ENCODE data around the gene GNG14. TPM values are rescaled to one million over a fixed set of nuclear protein-coding genes. Genes with fewer than 3 reads are reported as not detected.

Gene GNG14
- total and polyA plus RNA-seq, 2 of the 4 experiments (the other 2 are of a cell fraction): not detected

- peak overlapping the region; percentile 75 for H4K91ac ChIP-seq (ENCODE audit: insufficient read depth, low read depth, low read length)
- H2AK9ac ChIP-seq (replicated peaks; ENCODE audit: low read depth, low read length, poor library complexity): peak overlapping the region; percentile 99
- dilution Hi-C loops (cut with HindIII; ENCODE audit: low sequenced_read_pairs, unreplicated experiment) (no loop called here), intact Hi-C loops (cut with micrococcal nuclease) (loop anchor here (1.0 kb wide), 2 partner anchors 12 to 74 kb away; partner anchors contain the start of gene TRIR), in situ Hi-C loops (cut with MboI; ENCODE audit: low sequenced_read_pairs) (no loop called here)
- H3K4me2 ChIP-seq (ENCODE audit: low read depth, low read length): peak overlapping the region; percentile 88
- ChIA-PET CTCF (interaction anchor here (0.6 to 2.2 kb wide), 4 partner anchors 10 to 1078 kb away, joined by 3 to 8 read pairs (median 5); partner anchors contain the start of gene TRIR), POLR2A (ENCODE audit: unreplicated experiment) (interaction anchor here (0.5 to 0.8 kb wide), 3 partner anchors 11 to 105 kb away, joined by 4 to 8 read pairs (median 8); partner anchors contain the start of gene TRIR)
- TF ChIP-seq MAFK (IDR thresholded peaks at IDR 0.05; ENCODE audit: low read depth, low read length): peak; percentile 75
- no peak for TF ChIP-seq RCOR1 (IDR thresholded peaks at IDR 0.05; ENCODE audit: insufficient replicate concordance, low read length)
- TF ChIP-seq NFE2L2 (IDR thresholded peaks at IDR 0.05; ENCODE audit: low read depth, low read length): no peak
- TF ChIP-seq BHLHE40 (IDR thresholded peaks at IDR 0.05; ENCODE audit: low read depth, low read length): peak; percentile 98
- TF ChIP-seq USF2 (IDR thresholded peaks at IDR 0.05; ENCODE audit: low read depth, low read length): peak; percentile 99
- TF ChIP-seq FOS (IDR thresholded peaks at IDR 0.05; ENCODE audit: low read depth, low read length): peak; percentile 44; the same call in 1 of the 2 replicates
- no peak for TF ChIP-seq RAD21 (IDR thresholded peaks at IDR 0.05; ENCODE audit: low read length)
- TF ChIP-seq CTCF (conservative IDR thresholded peaks at IDR 0.05; ENCODE audit: low read depth, low read length): no peak
- no peak; the same call in 1 of the 2 replicates for TF ChIP-seq MAZ (IDR thresholded peaks at IDR 0.05; ENCODE audit: borderline replicate concordance, low read depth, low read length)
- TF ChIP-seq CEBPB (IDR thresholded peaks at IDR 0.05; ENCODE audit: low read depth, low read length): peak; percentile 87
- peak; percentile 56; the same call in 1 of the 2 replicates for TF ChIP-seq POLR2A (IDR thresholded peaks at IDR 0.05; ENCODE audit: low read depth, low read length)
- ATAC-seq (ENCODE audit: low read depth) (peak; percentile 73), DNase-seq (peak; percentile 99)
- H4K8ac ChIP-seq (ENCODE audit: low read depth in 2 of 2, low read length in 2 of 2): peak overlapping the region; percentile 83 to 95
- peak overlapping the region; percentile 91 for H3K4me3 ChIP-seq (ENCODE audit: insufficient read depth, low read depth, low read length)
- H3K4me1 ChIP-seq (ENCODE audit: control insufficient read depth, insufficient read depth, low read length): peaks cover 4% of the 10 kb centered on the region
- H3K27me3 ChIP-seq (ENCODE audit: control insufficient read depth, insufficient read depth, low read length): no peaks in the 10 kb centered on the region
- no peaks in the 10 kb centered on the region for H3K9me3 ChIP-seq (ENCODE audit: control insufficient read depth, insufficient read depth, low read length)
- H2BK120ac ChIP-seq (ENCODE audit: low read depth, low read length): peak overlapping the region; percentile 35; the same call in 1 of the 2 replicates
- no peak overlapping the region for H2BK20ac ChIP-seq (ENCODE audit: low read depth, low read length)
- peak overlapping the region; percentile 69 for H3K9ac ChIP-seq (ENCODE audit: low read depth, low read length)
- no peak overlapping the region; the same call in 1 of the 2 replicates for H3K18ac ChIP-seq (ENCODE audit: low read depth, low read length)
- WGBS, 2 experiments (ENCODE audit: extremely low coverage in 2 of 2, insufficient read length in 1 of 2): 0% methylated on average over 10 of the region's 32 CpGs; no CpG with 5 or more reads in 1 of the 2 experiments
- H3K14ac ChIP-seq (replicated peaks; ENCODE audit: low read depth, low read length): peak overlapping the region; percentile 79
- peaks cover 10% of the 10 kb centered on the region; the same call in 1 of the 2 replicates for H3K9me1 ChIP-seq (ENCODE audit: insufficient read depth, low read length)
- peak overlapping the region; percentile 73 for H4K5ac ChIP-seq (ENCODE audit: low read depth, low read length)
- H3K36me3 ChIP-seq (ENCODE audit: control insufficient read depth, insufficient read depth, low read length): peaks cover 9% of the 10 kb centered on the region
- H4K20me1 ChIP-seq (ENCODE audit: insufficient read depth, low read length): 0 out of 2 replicates have a peak, but pooled peaks cover 8% of the 10 kb centered on the region
- peak overlapping the region; percentile 85 for H3K27ac ChIP-seq (ENCODE audit: insufficient read depth, low read length)
- peak overlapping the region; percentile 31; the same call in 1 of the 3 replicates for H2BK15ac ChIP-seq (ENCODE audit: low read depth, low read length)
- peak overlapping the region; percentile 85 for H3K4ac ChIP-seq (ENCODE audit: low read depth, low read length)
- peak overlapping the region; percentile 95 for H2BK5ac ChIP-seq (ENCODE audit: low read depth, low read length, poor library complexity, severe bottlenecking)
- peak overlapping the region; percentile 80 for H2AK5ac ChIP-seq (ENCODE audit: low read depth, low read length)
- BruUV-seq (replicated peaks): no TSS peak
- peaks cover 15 to 52% of the 10 kb centered on the region in 2 experiments; a peak in 3 of 4 replicates for H3K79me1 ChIP-seq (ENCODE audit: low read depth in 1 of 2, low read length in 2 of 2)
- peak overlapping the region; percentile 94 for H2AFZ ChIP-seq (replicated peaks; ENCODE audit: low read length, poor library complexity)
- peak overlapping the region; percentile 95 for H3K23ac ChIP-seq (ENCODE audit: low read depth, low read length)
- peak overlapping the region; percentile 91 for H3K56ac ChIP-seq (ENCODE audit: extremely low read depth, insufficient read depth, low read length)
Observed at GRCh38 chr19:12722566-12723380, 35.0 kb downstream of the GNG14 start.

Measured in IMR-90 (cell line).